OCI-LY7 (cell line): ENCODE results near the gene DGKZ.

ENCODE experiments used
- EZH2phosphoT487 ChIP-seq: fragments of 200-600 bp; sonication (generic); IDR thresholded peaks from 2 replicates; pipeline ENCODE4 v1.6.1; 2018; ENCODE audit warnings: low read depth, borderline replicate concordance, mild to moderate bottlenecking, mixed run types, antibody characterized with exemption, low read length, moderate library complexity, mixed read lengths
- TF ChIP-seq, protein P1 (sequence below): fragments of 200-600 bp; sonication (generic); conservative IDR thresholded peaks from 2 replicates; pipeline ENCODE4 v1.5.1; 2014; ENCODE audit warnings: mild to moderate bottlenecking, antibody characterized with exemption, low read length, moderate library complexity, mixed read lengths

DNA sequence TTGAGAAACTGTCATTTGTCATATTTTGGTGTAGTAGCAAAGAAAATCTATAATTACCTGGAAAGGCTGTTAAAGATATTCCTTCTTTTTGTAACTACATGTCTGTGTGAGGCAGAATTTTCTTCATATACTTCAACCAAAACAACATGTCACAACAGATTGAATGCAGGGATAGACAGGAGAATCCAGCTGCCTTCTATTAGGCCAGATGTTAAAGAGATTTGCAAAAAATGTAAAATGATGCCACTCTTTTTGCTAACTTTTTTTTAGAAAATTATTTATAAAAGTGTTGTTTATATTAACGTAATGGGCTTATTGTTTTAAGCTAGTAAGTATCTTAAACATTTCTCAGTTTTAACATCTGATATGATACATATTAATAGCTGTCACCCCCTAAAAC lies 12.7 kb downstream of the DGKZ start:
- TF ChIP-seq, protein P1, sequence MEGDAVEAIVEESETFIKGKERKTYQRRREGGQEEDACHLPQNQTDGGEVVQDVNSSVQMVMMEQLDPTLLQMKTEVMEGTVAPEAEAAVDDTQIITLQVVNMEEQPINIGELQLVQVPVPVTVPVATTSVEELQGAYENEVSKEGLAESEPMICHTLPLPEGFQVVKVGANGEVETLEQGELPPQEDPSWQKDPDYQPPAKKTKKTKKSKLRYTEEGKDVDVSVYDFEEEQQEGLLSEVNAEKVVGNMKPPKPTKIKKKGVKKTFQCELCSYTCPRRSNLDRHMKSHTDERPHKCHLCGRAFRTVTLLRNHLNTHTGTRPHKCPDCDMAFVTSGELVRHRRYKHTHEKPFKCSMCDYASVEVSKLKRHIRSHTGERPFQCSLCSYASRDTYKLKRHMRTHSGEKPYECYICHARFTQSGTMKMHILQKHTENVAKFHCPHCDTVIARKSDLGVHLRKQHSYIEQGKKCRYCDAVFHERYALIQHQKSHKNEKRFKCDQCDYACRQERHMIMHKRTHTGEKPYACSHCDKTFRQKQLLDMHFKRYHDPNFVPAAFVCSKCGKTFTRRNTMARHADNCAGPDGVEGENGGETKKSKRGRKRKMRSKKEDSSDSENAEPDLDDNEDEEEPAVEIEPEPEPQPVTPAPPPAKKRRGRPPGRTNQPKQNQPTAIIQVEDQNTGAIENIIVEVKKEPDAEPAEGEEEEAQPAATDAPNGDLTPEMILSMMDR: no peak
- no peak for TF ChIP-seq EZH2phosphoT487
